Measurements from ENCODE around the gene RNF135.
"Not testable (repeated sequence)": the region's sequence is repeated elsewhere in the genome, so short reads cannot be mapped to it uniquely, and the experiment has no call there.

The RNF135 gene

DNA sequence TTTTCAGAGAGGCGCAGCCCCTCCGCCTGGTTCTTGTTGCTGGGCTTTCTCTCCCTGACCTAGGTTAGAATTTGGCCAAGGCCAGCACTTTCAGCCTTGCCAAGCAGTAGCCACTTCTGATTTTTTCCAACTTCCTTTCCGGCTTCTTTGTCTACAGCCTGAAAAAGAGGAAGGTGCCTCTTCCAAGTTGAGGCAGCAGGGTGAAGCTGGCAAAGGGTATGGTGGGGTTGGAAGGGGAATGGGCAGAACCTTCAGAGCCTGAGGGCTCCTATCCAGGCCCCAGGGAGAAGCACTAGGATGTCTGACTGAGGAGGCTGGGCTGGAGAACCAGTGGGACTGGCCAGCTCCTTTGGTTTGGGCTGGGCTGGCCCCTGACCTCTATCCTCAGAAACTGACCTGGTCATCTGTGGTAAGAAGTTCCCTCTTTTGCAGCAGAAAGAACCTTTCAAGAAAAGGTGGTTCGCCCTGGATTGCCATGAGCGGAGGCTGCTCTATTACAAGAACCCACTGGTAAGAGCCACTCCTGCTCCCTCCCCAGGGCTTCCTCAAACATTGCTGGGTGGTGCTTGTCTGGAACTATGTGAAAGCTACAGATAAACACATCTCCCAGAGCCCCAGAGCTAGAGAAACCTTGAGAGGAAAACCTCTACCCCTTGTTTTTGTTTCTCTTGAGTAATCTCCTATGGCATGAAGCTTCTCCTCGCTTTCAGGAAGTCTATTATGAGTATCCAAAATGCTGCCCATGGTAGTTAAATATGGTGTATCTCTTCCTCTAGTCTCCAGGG is 16.6 kb upstream of the RNF135 start:
- no peak for DNase-seq (ENCODE audit: low read depth in 3 of 3, low spot score in 1 of 3)

DNA sequence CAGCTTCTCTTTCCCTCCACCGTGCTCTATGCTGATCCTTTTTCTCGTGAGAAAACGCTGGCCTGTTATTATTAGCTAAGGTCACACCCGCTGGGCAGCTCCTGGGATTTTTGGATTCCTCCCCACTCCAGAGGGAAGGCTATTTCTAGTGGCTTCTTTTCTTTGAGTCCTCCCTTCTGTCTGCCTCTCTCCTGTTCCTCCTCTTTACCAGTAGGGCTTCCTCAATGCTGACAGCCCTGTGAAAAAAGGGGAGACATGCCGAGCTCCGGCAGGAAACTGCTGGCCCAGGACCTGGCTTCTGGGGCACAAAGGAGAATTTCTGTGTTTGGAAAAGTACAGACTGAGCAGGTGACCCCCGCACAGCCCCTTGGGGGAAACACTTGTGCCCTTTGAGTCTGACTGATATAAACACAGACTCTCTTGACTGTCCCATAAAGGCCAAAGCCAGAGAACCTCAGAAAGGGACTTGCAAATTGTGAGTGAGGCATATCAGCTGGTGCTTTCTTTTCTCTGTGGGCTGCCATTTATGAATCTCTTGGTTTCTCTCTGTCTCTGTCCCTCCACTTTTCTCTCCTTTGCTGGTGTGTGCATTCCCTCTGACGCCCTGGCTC is 14.0 kb upstream of the RNF135 start:
- DNase-seq (ENCODE audit: low read depth in 3 of 3, low spot score in 1 of 3): no peak

DNA sequence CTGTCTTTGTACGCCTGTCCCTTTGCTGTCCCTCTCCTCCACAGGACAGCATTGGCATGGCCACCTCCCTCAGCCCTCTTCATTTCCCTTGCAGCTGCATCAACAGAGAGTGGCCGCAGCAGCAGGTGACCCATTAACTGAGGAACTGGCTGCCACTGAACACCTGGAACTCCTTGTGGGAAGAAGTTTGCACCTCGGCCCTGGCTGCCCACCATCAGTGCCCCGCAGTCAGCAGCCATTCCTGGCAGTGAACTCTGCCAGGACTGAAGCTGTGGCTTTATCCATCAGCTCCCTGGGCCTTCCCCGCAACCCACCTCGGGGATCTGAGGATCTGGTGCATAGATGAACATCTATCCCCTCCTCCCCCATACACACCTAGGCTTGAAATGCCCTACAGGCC is 13.1 kb upstream of the RNF135 start:
- DNase-seq (ENCODE audit: low read depth in 3 of 3, low spot score in 1 of 3): no peak

DNA sequence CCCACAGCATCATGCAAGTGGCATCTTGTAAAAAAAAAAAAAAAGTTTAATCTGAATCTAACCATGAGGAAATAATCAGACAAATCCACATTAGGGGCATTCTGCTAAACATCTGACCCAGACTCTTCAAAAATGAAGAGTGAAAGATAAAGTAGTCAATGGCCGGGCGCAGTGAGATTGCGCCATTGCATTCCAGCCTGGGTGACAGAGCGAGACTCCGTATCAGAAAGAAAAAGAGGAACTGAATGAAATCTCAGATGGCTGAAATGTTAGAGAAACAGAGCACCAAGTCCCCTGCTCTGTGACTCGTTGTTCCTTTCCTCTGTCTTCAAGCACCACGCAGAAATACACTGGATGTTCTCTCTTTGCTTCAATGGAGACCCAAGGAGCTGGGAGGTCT is 12.7 kb upstream of the RNF135 start:
- no peak for DNase-seq (ENCODE audit: low read depth in 3 of 3, low spot score in 1 of 3)

DNA sequence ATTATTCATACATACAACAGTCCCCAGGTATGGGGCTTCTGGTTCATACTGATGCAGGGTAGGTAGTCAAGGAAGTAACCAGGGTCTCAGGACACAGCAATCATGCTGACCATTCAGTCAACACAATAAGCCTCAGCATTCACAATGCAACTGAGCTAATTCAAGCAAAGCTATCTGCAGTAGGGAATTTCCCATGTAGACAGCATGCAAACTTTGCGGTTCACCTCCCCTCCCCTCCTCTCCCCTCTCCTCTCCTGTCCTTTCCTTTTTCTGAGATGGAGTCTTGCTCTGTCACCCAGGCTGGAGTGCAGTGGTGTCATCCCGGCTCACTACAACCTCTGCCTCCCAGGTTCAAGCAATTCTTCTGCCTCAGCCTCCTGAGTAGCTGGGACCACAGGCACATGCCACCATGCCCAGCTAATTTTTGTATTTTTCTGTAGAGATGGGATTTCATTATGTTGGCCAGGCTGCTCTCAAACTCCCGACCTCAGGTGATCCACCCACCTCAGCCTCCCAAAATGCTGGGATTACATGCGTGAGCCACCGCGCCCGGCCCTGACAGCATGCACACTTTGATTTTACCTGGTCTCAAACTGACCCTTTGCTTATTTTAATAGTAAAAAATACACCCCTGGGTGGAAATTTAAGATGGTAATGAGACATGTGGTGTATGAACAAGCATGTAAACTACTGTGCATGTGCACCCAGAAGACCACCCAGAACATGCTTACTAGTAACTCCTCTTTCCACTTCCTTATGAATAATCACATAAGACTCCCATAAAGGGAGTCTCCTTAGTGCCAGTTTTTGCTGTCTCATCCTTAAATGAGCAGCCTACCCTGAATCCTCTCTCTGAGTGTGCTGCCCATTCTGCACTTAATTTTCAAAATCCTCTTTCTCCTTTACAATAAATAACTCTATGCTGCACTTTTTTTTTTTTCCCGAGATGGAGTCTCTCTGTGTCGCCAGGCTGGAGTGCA is 9.3 kb upstream of the RNF135 start:
- DNase-seq (ENCODE audit: low read depth in 3 of 3, low spot score in 1 of 3): no peak

DNA sequence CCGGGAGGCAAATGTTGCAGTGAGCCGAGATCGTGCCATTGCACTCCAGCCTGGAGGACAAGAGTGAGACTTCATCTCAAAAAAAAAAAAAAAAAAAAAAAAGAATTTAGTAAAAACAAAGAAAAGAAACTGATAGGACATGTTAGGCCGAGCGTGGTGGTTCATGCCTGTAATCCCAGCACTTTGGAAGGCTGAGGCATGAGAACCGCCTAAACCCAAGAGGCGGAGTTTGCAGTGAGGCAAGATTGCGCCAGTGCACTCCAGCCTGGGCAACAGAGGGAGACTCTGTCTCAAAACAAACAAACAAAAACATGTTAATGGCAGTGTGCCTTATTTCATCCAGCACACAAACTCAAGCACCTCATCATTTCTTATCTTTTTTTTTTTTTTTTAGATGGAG is 6.5 kb upstream of the RNF135 start:
- not testable (repeated sequence) for DNase-seq (ENCODE audit: low read depth in 3 of 3, low spot score in 1 of 3)

DNA sequence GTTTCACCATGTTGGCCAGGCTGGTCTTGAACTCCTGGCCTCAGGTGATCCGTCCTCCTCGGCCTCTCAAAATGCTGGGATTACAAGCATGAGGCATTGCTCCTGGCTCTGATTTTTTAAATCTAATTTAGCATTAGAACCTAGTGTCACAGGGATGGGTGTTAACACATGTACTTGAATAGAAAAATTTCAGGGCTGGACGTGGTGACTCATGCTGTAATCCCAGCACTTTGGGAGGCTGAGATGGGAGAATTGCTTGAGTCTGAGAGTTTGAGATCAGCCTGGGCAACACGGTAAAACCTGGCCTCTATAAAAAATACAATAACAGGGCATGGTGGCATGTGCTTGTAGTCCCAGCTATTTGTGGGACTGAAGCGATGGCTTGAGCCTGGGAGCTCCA is 6.0 kb upstream of the RNF135 start:
- DNase-seq (ENCODE audit: low read depth in 3 of 3, low spot score in 1 of 3): no peak

DNA sequence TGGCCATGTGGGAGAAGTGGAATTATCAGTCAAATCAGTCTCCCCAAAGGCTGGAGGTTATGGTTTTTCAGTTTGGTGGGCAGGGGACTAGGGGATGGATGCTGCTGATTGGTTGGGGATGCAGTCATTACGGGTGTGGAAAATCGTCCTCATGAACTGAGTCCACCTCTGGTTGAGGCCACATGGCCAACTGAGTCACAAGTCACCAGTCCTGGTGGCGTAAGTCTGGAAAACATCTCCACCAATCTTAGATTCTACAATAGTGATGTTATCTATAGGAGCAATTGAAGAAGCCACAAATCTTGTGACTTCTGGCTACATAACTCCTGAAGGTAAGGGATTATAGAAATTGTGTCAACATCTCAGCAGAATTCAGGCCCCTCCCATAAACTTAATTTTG is 5.2 kb upstream of the RNF135 start:
- DNase-seq (ENCODE audit: low read depth in 3 of 3, low spot score in 1 of 3): no peak

DNA sequence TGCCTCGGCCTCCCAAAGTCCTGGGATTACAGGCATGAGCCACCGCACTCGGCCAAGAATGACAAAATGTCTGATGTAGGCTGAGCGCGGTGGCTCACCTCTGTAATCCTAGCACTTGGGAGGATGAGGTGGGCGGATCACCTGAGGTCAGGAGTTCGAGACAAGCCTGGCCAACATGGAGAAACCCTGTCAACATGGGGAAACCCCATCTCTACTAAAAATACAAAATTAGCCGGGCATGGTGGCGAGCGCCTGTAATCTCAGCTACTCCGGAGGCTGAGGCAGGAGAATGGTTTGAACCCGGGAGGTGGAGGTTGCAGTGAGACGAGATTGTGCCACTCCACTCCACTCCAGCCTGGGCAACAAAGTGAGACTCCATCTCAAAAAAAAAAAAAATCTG is 2.9 kb upstream of the RNF135 start:
- not testable (repeated sequence) for DNase-seq (ENCODE audit: low read depth in 3 of 3, low spot score in 1 of 3)

DNA sequence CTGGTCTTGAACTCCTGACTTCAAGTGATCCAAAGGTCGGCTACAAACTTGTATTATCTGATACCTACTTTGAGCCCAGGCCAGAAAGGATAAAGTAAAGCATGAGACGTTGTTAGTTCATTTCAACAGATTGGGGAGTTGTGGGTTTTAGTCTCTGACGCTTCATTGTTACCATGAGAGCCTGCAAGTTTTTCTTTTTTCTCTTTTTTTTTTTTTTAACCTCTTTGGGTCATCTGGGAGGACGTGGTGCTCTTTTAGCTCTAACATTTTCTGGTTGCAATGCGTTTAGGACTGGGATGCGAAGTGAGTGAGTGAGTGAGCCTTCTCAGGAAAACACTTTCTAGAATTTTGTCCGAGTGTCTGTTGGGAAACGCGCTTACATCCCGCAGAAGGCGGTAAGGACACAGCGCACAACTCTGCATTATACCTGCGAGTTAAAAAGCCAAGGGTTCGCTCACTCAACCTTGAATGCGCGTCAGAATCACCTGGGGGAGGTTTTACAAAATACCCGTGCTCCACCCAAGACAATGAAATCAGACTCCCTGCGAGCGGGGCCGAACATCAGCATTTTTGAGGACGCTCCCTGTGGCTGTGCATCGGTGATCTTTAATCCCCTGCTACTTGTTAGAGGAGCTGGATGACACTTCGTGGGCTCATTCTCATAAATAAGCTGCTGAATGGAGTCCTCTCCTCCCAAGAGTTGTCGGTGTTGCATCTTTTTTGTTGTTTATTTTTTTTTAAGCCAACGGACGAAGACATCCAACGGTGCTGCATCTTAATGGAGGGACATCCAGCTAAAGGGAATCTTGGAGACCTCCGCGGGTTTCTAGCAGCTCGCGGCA is 629 bp upstream of the RNF135 start:
- no peak for DNase-seq (ENCODE audit: low read depth in 3 of 3, low spot score in 1 of 3)

DNA sequence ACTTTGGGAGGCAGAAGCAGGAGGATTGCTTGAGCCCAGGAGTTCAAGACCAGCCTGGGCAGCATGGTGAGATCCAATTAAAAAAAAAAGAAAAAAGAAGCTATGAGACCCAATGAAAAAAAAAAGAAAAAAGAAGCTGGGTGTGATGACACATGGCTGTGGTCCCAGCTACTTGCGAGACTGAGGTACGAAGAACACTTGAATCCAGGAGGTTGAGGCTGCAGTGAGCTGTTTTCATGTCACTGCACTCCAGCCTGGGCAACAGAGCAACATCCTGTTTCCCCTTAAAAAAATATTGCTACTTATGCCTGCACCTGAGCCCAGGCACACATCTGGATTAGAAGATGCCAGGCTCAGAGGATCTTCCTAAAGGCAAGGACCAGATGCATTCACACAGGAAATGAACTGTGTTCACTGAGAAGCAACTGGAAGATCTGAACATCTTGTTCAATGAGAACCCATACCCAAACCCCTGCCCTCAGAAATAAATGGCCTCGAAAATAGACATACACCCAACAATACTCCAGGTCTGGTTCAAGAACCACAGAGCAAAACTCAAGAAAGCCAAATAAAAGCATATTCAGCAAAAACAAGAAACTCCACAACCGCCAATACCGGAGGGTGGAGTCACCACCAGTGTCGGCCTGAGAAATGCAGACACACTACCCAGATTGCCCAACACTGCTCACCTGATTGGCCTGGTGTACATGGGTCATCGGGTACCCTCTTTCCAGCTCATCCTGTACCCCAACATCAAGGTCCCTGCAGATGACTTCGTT is 4.4 kb downstream of the RNF135 start:
- no peak for DNase-seq (ENCODE audit: low read depth in 3 of 3, low spot score in 1 of 3)

DNA sequence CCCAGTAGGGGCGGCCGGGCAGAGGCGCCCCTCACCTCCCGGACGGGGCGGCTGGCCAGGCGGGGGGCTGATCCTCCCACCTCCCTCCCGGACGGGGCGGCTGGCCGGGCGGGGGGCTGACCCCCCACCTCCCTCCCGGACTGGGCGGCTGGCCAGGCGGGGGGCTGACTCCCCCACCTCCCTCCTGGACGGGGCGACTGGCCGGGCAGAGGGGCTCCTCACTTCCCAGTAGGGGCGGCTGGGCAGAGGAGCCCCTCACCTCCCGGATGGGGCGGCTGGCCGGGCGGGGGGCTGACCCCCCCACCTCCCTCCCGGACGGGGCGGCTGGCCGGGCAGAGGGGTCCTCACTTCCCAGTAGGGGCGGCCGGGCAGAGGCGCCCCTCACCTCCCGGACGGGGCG is 9.1 kb downstream of the RNF135 start:
- DNase-seq (ENCODE audit: low read depth in 3 of 3, low spot score in 1 of 3): not testable (repeated sequence)

DNA sequence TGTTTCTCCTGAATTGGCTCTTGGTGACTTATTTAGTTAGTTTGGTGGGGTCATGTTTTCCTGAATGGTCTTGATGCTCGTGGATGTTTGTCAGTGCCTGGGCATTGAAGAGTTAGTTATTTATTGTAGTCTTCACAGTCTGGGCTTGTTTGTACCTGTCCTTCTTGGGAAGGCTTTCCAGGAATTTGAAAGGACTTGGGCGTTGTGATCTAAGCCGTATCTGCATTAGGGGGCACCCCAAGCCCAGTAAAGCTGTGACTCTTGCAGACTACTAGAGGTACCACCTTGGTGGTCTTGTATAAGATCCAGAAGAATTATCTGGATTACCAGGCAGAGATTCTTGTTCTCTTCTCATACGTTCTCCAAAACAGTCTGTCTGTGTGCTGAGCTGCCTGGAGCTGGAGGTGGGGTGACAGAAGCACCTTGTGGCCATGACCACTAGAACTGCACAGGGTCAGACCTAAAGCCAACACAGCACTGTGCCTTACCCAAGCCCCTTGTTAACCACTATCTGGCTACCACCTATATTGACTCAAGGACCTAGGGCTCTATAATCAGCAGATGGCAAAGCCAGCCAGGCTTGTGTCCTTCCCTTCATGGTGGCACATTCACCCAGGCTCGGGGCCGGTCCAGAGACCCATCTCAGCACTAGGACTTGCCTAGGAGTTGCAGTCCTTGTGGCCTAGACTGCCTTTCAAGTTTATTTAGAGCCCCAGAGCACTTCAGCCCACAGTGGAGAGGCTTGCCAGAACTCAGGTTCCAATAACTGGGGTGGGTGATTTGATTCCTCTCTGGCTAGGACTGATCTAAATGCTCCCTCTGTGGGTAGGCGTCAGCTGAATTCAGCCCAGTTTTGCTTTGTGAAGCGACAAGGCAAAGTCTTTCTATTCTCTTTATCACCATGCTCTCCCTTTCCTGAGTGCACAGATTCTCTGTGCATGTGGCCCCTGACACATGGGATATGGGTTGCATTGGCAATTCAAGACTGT is 11.0 kb downstream of the RNF135 start:
- no peak for DNase-seq (ENCODE audit: low read depth in 3 of 3, low spot score in 1 of 3)

DNA sequence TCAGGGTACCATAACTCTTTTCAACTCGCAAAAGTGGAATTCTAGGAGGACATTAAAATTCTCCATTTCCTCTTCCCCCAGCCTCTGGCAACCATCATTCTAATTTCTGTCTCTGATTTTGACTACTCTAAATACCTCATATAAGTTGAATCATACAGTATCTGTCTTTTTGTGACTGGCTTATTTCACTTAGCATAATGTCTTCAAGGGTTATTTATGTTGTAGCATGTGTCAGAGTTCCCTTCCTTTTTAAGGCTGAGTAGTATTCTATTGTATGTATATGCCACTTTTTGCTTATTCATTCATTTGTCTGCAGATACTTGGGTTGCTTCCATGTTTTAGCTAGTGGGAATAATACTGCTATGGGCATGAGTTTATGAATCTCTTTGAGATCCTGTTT is 12.0 kb downstream of the RNF135 start:
- DNase-seq (ENCODE audit: low read depth in 3 of 3, low spot score in 1 of 3): no peak

DNA sequence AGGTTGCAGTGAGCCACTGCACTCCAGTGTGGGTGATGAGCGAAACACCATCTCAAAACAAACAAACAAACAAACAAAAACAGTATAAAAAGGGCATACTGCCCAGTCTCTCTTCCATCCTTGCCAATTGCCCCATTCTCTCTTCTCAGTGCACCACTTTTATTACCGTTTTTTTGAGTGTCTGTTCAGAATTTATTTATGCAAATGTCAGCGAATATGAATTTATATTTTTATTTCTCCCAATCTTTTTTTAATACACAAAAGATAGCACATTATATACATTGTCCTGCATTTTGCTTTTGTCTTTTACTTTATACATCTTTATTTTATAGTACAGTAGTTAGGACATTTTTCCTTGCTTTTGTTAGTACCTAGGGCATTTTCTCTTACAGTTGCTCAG is 19.6 kb downstream of the RNF135 start:
- no peak for DNase-seq (ENCODE audit: low read depth in 3 of 3, low spot score in 1 of 3)

DNA sequence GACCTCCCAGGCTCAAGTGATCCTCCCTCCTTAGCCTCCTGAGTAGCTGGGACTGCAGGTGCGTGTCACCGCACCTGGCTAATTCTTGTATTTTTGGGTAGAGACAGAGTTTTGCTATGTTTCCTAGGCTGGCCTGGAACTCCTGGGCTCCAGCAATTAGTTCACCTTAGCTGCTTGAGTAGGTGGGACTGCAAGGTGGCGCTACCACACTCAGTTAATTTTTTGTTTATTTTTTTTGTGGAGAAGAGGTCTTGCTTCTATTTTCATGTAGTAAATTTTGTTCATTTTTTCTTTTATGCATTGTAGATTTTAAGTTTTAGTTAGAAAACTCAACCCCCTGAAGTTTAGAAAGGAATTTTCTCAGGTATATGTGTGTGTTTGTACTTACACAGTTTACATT is 21.7 kb downstream of the RNF135 start:
- no peak for DNase-seq (ENCODE audit: low read depth in 3 of 3, low spot score in 1 of 3)

DNA sequence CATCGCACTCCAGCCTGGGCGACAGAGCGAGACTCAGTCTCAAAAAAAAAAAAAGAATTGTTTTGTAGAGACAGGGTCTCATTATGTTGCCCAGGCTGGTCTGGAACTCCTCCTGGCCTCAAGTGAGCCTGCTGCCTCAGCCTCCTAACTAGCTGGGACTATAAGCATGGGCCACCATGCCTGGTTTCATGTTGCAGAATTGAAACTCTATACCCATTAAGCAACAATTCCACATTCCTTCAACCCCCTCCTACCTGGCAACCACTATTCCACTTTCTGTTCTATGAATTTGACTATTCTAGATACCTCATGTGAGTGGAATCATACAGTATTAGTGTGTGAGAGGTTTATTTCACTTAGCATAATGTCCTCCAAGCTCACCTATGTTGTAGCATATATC is 24.5 kb downstream of the RNF135 start:
- DNase-seq (ENCODE audit: low read depth in 3 of 3, low spot score in 1 of 3): no peak

DNA sequence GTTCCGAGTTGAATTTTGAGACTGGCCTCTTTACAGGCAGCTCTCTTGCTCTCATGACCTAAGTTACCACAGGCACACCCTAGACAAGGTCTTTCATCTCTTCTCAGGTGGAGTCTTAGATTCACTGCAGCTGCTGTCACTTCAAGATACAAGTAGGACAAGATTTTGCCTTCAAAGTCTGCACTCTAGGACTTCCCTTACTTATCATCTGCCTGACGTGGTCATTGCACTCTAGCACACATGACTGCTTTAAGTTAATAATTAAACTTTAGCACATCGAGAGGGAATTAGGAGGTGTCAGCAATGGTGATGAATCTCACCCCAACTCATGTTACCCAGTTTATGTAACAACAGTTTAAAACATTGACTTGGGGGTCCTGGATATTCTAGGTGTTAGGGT is 25.6 kb downstream of the RNF135 start:
- no peak for DNase-seq (ENCODE audit: low read depth in 3 of 3, low spot score in 1 of 3)

DNA sequence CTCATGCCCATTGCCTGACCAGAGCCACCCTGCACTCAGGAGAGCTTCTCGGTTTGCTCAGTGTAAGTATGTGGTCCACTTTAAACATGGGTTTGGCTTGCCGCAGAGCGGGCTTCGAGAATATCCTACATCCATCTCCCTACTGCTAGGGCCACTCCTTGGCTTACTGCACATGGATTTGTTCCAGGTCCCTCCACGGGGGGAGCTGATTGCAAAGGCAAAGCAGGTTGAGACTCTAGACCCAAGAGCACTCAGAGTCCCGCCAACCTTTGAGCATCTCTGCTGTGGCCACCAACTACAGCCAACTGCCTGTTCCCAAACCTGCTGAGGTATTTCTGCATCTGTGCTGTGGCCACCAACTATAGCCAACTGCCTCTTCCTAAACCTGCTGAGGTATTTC is 26.4 kb downstream of the RNF135 start:
- no peak for DNase-seq (ENCODE audit: low read depth in 3 of 3, low spot score in 1 of 3)

All from stimulated activated CD4-positive, alpha-beta T cell treated with anti-CD3 and anti-CD28 coated beads, TNF-alpha, amount 100 ng/mL, for 1 hour (primary cell).